Fibroblast of villous mesenchyme (primary cell): Measurements from ENCODE around the gene PLPPR1. TPM values are rescaled to one million over a fixed set of nuclear protein-coding genes. Genes with fewer than 3 reads are reported as not detected.

Experiments used
- DNase-seq: peaks from one replicate; pipeline ENCODE4 v3.0.0-alpha.2; 2010; ENCODE audit warnings: low read depth
- H3K4me3 ChIP-seq: 2 replicates; pipeline ENCODE4 v1.5.1; 2011; ENCODE audit warnings: low read depth, mild to moderate bottlenecking, low read length
- total RNA-seq: library from RNA; depleted of rRNA; stranded (reverse); fragments of >200 nt; gene quantifications from 2 replicates; pipeline ENCODE4 v1.2.3, GENCODE V29; 2012
- TF ChIP-seq, protein P1 (sequence below): IDR thresholded peaks from 2 replicates; pipeline ENCODE4 v1.5.1; 2012; ENCODE audit warnings: low read depth, mild to moderate bottlenecking, low read length; ENCODE audit not compliant: insufficient read depth

Gene PLPPR1
- not detected in 2 replicates for total RNA-seq

DNA sequence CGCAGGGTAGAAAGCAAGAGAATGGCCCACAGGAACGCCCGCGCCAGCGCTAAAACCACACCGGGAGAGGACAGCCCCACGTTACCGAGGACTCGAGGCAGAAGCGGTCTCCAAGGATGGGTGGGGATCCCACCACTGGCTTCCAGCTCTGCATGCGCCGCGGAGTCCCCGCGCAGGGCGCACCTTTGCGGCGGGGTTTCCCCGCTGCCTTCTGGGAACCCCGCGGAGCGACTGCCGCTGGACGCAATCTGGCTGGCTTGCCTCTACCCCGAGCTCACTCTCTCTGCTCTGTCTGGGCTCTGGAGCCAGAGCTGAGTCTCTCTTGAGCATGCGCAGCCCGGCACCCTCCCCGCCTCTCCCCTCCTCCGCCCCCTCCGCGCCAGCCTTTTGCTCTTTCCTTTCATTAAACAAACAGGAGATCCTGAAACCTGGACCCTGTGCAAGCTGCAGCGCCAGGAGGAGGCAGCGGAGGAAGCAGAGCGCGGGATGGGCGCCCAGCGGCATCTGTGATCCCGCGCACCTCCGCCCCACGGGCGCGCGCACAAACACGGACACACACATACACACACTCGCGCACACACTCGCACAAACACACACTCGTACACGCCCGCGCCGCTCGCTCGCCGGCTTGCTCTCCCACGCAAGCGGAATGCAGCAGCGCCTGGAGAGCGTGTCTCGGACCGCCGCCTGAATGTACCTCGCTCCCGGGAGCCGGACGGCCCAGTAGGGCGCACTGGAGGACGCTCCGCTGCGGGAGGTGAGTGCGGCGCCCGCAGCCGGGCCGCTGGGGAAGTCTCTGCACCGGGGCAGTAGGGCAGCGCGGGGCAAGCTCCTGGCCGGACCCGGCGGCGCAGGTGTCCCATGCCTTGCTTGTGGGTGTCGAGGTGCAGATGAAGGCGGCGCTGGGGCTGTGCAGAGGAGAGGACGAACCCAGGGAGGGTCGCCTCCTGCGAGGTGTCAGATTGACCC is at the start of gene PLPPR1:
Gene PLPPR1, plus strand, starts transcription at position 382 of the 969 bp plus-strand sequence.
- peak within 1 kb of the TSS; percentile 43 for H3K4me3 ChIP-seq
- TF ChIP-seq, protein P1, sequence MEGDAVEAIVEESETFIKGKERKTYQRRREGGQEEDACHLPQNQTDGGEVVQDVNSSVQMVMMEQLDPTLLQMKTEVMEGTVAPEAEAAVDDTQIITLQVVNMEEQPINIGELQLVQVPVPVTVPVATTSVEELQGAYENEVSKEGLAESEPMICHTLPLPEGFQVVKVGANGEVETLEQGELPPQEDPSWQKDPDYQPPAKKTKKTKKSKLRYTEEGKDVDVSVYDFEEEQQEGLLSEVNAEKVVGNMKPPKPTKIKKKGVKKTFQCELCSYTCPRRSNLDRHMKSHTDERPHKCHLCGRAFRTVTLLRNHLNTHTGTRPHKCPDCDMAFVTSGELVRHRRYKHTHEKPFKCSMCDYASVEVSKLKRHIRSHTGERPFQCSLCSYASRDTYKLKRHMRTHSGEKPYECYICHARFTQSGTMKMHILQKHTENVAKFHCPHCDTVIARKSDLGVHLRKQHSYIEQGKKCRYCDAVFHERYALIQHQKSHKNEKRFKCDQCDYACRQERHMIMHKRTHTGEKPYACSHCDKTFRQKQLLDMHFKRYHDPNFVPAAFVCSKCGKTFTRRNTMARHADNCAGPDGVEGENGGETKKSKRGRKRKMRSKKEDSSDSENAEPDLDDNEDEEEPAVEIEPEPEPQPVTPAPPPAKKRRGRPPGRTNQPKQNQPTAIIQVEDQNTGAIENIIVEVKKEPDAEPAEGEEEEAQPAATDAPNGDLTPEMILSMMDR, result no peak
- DNase-seq, result peak; percentile 2

DNA sequence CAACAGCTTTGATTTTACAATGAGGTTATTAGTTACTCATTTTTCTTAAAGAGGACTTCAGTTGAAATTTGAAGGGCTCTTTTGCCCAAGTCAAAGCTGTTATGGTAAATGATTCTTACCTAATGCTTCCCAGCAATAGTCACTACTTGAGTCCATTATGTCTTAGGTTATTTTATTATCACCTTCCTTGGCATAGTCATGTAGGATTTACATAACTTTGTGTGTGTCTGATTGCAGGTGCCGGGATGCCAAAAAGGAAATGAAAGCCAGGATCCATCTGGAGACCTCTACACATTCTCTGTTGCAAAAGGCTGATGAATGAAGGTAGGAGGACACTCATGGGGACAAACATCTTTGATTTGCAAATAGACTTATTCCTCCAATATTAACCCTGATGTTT is 38.8 kb upstream of the PLPPR1 start:
- no peak for DNase-seq
- no peak overlapping the region for H3K4me3 ChIP-seq
- TF ChIP-seq, protein P1, result no peak

DNA sequence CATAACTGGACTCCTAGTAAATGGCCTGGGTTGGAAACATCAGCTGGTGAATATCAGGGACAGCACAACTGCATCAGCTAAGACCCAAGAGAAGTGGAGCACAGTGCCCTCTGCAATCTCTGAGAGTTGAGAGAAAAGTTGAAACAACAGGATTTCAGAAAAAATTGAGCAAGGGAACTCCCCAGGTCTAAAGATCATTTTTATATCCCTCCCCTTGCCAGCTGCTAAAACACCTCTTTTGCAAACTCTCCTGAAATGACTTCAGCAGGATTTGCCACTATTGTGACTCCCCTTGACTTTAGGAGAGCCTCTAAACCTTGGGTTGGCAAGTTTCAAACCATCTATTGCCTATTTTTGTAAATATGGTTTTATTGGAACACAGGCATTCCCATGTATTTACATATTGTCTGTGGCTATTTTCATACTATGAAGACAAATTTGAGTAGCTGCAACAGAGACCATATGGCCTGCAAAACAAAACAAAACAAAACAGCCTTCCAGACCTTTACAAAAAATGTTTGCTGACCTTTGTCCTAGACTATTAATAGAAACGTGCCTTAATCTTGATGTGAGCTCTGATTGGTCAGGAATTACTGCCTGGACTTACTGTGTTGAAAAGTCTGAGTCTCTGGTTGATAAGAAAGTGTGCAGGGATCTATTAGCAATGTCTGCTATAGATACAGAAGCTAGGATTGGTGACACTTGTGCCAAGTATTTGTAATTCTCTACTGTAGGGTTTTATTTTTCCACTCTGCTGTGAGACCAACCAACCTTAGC is 37.7 kb upstream of the PLPPR1 start:
- TF ChIP-seq, protein P1, result no peak
- H3K4me3 ChIP-seq, result no peak overlapping the region
- DNase-seq, result no peak

DNA sequence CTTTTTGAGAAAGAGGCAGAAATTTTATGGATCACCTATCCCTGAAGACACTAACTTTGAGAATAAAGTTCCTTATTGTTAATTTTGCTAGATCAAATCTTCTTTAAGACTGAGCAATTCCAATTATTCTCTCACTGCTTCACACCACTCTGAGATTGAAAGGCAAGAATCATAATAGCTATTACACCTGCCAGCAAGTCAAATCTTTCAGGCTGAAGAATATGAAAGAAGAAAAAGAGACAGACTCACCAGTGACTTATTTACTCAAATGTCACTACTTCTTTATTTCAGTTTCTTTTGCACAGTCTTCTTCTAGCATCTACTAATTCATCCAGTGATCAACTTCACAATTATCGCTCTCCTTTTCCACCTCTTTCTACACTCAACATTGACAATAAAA is 35.9 kb upstream of the PLPPR1 start:
- no peak overlapping the region for H3K4me3 ChIP-seq
- no peak for DNase-seq
- TF ChIP-seq, protein P1, result no peak

DNA sequence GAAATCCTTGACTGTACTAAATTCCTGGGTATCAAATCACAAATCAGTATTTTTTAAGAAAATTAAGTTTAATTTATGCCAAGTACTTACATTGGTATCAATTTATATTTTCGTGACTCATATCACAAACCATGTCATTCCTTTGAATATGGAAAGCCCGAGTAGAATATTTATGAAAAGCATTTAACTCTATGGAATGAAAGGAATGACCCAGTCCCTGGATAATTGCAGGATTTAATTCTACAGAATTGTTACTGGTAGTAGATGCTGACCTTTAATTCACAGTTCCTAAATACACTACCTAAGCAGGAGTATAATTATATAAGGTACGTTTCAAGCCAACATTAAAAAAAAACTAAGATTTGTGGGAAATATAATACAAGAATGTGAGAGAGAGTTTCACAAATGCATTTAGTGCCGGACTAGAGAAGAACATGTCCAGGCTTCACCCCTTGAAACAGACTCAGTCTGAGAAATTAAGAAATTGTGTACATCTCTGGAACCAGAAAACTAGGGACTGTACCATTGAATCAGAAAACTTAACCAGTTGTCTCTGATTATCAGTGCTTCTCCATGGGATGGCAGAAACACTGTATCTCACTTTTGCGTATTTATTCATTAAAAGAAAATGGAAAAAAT is 28.5 kb upstream of the PLPPR1 start:
- no peak overlapping the region for H3K4me3 ChIP-seq
- TF ChIP-seq, protein P1, result no peak
- no peak for DNase-seq

DNA sequence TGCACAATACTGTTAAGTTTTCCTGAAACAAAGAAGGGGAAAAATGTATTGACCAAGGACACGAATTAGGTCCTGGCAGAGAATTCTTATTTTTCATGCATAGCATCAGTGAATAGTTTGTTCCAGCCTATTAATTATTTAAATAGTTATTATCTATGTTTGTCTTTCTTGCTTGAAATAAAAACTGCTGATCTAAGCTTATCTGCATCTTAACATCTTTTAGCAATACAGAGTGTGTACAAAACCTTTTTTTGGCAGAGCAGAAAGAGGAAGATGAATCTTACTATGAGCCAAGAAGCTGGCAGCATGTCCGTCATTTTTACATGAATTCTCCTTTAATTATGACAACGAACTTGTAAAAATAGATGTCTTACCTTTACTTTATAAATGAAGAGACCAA is 23.3 kb upstream of the PLPPR1 start:
- no peak overlapping the region for H3K4me3 ChIP-seq
- TF ChIP-seq, protein P1, result no peak

More for the DNA sequence above, 23.3 kb upstream of the PLPPR1 start:
- DNase-seq, result no peak
